Measurements from ENCODE around the gene PROK1.

PROK1 gene

GRCh38 chr1:110488867-110489266, 37.9 kb downstream of the PROK1 start:
- DNase-seq (ENCODE audit: insufficient read length, low spot score), result no peak
- TF ChIP-seq CTCF (IDR thresholded peaks at IDR 0.05; ENCODE audit: insufficient read depth, missing control alignments), result no peak
- no peak for FAIRE-seq

DNA sequence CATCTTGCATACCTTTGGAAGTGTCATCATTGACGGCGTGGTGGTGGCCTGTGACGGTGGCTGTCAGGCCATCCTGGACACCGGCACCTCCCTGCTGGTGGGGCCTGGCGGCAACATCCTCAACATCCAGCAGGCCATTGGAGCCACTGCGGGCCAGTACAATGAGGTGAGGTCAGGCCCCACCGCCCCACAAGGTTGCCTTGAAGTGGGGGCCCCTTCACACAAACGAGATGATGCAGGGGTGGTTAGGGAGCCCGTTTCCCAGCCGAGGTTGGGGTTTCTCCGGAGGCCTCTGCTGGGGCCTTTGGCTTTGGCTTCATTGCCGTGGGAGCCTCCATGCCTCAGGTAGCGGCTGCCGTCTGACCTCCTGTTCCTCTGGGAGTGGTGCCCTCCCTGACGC, 38.5 kb downstream of the PROK1 start:
- FAIRE-seq (no peak), DNase-seq (ENCODE audit: insufficient read length, low spot score) (no peak)
- no peak for TF ChIP-seq CTCF (IDR thresholded peaks at IDR 0.05; ENCODE audit: insufficient read depth, missing control alignments)

DNA sequence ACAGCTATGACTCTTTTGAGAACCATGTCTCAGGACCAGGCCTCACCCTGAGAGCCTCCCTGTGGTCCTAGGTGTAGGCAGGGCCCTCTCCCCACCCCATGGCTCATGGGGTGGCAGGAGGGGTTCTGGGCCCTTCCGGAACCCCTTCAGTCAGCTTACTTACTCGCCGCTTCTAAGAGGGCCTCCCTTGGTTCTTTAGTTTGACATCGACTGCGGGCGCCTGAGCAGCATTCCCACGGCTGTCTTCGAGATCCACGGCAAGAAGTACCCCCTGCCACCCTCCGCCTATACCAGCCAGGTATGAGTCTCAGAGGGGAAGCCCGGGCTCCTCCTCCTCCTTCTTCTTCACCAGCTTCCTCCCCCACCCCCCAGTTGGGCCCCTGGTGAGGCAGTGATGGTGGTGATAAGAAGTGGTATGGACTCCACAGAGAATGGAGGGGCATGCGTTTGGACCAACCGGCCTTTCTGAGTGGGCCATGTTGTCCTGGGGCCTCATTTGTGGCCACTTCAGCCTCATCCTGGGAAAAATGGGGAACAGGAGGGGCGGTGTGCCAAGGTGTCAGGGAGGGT, 39.1 kb downstream of the PROK1 start:
- FAIRE-seq (no peak), DNase-seq (ENCODE audit: insufficient read length, low spot score) (no peak)
- no peak for TF ChIP-seq CTCF (IDR thresholded peaks at IDR 0.05; ENCODE audit: insufficient read depth, missing control alignments)

- DNase-seq (ENCODE audit: insufficient read length, low spot score), result no peak
- TF ChIP-seq CTCF (IDR thresholded peaks at IDR 0.05; ENCODE audit: insufficient read depth, missing control alignments), result no peak
- FAIRE-seq, result no peak
Measured at GRCh38 chr1:110490791-110491451, 40.0 kb downstream of the PROK1 start.

DNA sequence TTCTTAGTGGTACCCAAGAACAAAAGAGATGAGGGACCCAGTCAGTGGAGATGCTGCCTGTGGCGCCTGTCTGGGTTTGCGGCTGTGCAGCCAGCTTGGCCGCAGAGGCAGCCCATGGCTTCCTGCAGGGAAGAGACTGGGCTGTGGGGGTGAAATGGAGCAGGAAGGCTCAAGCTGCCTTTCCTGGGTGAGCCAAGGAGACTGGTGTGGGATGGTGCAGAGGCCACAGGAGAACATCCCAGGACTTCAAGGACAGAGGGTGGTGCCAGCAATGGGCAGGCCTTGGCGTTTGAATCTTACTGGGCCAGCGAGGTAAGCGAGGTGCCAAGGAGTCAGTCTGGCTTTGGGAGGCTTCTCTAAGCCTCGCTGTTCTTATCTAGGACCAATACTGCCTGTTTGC, 41.6 kb downstream of the PROK1 start:
- FAIRE-seq (no peak), DNase-seq (ENCODE audit: insufficient read length, low spot score) (no peak)
- TF ChIP-seq CTCF (IDR thresholded peaks at IDR 0.05; ENCODE audit: insufficient read depth, missing control alignments), result no peak

DNA sequence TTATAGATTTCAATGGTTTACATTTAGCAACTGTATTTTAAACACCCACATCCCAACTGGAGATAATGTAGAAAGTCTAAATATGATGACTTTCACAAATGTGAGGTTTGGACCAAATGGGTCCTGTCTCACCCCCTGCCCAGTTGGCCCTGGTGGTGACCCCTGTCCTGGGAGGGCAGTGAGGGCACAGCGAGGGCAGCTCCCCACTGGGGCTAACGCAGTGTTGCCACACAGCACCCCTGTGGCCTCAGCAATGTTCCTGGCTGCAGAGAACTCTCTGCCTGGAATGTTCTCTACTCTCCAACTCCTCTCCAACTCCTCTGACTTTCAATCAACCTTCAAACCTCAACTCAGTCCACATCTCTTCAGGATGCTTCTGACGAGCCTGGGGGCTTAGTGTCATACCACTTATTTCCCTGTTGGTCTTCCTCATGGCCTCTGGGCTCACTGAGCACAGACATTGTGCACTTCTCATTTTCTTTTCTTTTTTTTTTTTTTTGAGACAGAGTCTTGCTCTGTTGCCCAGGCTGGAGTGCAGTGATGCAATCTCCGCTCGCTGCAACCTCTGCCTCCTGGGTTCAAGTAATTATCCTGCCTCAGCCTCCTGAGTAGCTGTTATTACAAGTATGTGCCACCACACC, 42.2 kb downstream of the PROK1 start:
- DNase-seq (ENCODE audit: insufficient read length, low spot score) (no peak), FAIRE-seq (no peak)
- no peak for TF ChIP-seq CTCF (IDR thresholded peaks at IDR 0.05; ENCODE audit: insufficient read depth, missing control alignments)

DNA sequence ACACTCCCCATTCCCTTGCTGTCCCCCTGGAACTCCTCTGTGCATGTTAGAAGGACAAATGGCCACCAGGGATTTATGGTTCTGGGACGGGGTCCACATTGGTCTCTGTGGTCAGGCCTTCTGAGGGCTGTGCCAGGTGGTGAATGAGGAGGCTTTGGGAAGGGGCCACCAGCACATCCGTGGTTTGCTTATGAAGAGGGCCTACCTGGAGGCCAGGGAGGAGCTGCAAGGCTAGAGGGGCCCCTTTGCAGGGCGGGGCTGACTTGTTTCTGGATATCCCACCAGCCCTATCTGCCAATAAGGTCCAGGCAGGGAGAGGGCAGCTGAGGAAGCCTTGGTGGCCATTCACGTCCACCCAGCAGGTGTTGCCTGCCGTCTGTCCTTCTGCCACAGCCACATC, 43.1 kb downstream of the PROK1 start:
- TF ChIP-seq CTCF (IDR thresholded peaks at IDR 0.05; ENCODE audit: insufficient read depth, missing control alignments), result no peak
- FAIRE-seq, result no peak
- DNase-seq (ENCODE audit: insufficient read length, low spot score), result no peak
